ENCODE measurements around the gene COQ9. TPM values are rescaled to one million over a fixed set of nuclear protein-coding genes. Genes with fewer than 3 reads are reported as not detected.

The COQ9 gene
- total RNA-seq, 1 experiment from 2014 or later = 46.9 TPM

DNA sequence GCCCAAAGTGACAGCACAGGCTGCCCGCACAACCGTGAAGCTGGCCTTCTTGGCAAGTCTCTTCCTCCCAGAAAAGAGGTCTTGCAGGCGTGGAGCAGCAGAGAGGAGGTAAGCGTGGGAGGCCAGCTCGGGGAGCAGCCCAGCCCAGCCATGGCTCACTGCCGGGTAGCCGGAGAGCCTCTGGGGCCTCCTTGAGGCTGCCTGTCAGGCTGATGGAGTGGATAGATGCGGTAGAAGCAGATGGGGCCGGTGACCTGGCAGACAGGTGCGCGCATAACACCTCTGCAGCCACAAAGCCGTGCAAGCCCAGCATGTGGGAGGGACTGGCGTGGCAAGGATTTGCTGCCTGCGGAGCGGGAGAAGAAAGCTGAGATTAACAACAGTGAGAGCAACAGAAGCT, 56.1 kb downstream of the COQ9 start:
- no peaks in the 10 kb centered on the region for H3K27me3 ChIP-seq (ENCODE audit: low read length)
- no peak for DNase-seq
- no peaks in the 10 kb centered on the region for H4K20me1 ChIP-seq (ENCODE audit: insufficient read depth, low read depth, low read length)
- H2AFZ ChIP-seq (ENCODE audit: low read length) = no peak overlapping the region
- H3K4me2 ChIP-seq (ENCODE audit: low read depth, low read length, poor library complexity, severe bottlenecking) = no peak overlapping the region
- no peaks in the 10 kb centered on the region for H3K9me2 ChIP-seq (replicated peaks; ENCODE audit: insufficient read depth, low read length)
- no peaks in the 10 kb centered on the region for H3K79me2 ChIP-seq (ENCODE audit: low read length)
- no peaks in the 10 kb centered on the region for H3K36me3 ChIP-seq (ENCODE audit: insufficient read depth, low read length)
- H3K9me3 ChIP-seq (ENCODE audit: low read length) = no peaks in the 10 kb centered on the region
- H3K27ac ChIP-seq (ENCODE audit: low read length) = no peak overlapping the region
- H3K9ac ChIP-seq (ENCODE audit: low read length) = no peak overlapping the region
- no peak overlapping the region for H3K4me3 ChIP-seq (ENCODE audit: low read length)
- no peaks in the 10 kb centered on the region for H3K4me1 ChIP-seq (ENCODE audit: low read length)

DNA sequence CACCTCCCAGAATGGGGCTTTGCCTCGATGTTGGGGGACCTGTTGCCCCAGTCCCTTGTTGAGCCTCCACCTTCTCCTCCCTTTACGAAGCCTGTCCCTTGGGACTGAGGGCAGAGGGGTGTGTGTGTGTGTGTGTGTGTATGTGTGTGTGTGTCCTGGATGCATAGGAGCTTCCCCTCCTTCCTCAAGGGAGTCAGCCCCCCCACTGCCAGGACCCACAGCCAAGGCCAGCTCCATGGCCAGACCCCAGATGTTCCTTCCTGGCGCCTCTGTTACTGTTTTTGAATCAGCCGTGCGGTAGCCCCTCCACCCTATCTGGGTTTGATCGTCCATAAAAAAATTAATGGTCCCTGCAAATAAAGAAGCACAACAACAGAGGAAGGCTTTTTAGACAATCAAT, 56.7 kb downstream of the COQ9 start:
- Histone ChIP-seq H2AFZ (ENCODE audit: low read length) (no peak overlapping the region), H3K9ac (ENCODE audit: low read length) (no peak overlapping the region), H3K4me2 (ENCODE audit: low read depth, low read length, poor library complexity, severe bottlenecking) (no peak overlapping the region), H4K20me1 (ENCODE audit: insufficient read depth, low read depth, low read length) (no peaks in the 10 kb centered on the region), H3K9me3 (ENCODE audit: low read length) (no peaks in the 10 kb centered on the region), H3K36me3 (ENCODE audit: insufficient read depth, low read length) (no peaks in the 10 kb centered on the region), H3K27ac (ENCODE audit: low read length) (no peak overlapping the region), H3K27me3 (ENCODE audit: low read length) (no peaks in the 10 kb centered on the region), H3K79me2 (ENCODE audit: low read length) (no peaks in the 10 kb centered on the region), H3K4me3 (ENCODE audit: low read length) (no peak overlapping the region), H3K4me1 (ENCODE audit: low read length) (no peaks in the 10 kb centered on the region), H3K9me2 (replicated peaks; ENCODE audit: insufficient read depth, low read length) (no peaks in the 10 kb centered on the region)
- no peak for DNase-seq

- H2AFZ ChIP-seq (ENCODE audit: low read length) = no peak overlapping the region
- no peak for DNase-seq
- H3K9me3 ChIP-seq (ENCODE audit: low read length) = no peaks in the 10 kb centered on the region
- H3K4me2 ChIP-seq (ENCODE audit: low read depth, low read length, poor library complexity, severe bottlenecking) = no peak overlapping the region
- no peaks in the 10 kb centered on the region for H3K79me2 ChIP-seq (ENCODE audit: low read length)
- H3K4me1 ChIP-seq (ENCODE audit: low read length) = no peaks in the 10 kb centered on the region
- H3K27me3 ChIP-seq (ENCODE audit: low read length) = no peaks in the 10 kb centered on the region
- no peak overlapping the region for H3K4me3 ChIP-seq (ENCODE audit: low read length)
- no peaks in the 10 kb centered on the region for H3K9me2 ChIP-seq (replicated peaks; ENCODE audit: insufficient read depth, low read length)
- no peaks in the 10 kb centered on the region for H4K20me1 ChIP-seq (ENCODE audit: insufficient read depth, low read depth, low read length)
- no peaks in the 10 kb centered on the region for H3K36me3 ChIP-seq (ENCODE audit: insufficient read depth, low read length)
- H3K27ac ChIP-seq (ENCODE audit: low read length) = no peak overlapping the region
- H3K9ac ChIP-seq (ENCODE audit: low read length) = no peak overlapping the region
Measured at GRCh38 chr16:57504491-57504890, 57.2 kb downstream of the COQ9 start.

DNA sequence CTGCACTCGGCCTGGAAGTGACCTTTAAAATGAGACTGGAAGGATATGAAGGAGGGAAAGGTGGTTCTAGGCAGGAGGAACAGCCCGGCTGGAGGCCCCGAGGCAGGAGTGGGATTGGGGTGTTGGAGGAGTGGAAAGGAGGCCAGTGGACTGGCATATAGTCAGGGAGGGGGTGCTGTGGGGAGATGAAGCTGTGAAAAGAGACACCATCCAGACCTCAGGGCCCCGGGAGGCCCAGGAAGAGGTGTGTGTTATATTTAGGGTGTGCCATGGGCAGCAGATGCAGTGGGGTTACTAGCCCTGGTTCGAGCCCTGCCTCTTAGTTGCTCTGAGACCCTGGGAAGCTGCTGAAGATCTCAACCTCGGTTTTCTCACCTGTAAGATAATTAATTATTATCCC, 57.9 kb downstream of the COQ9 start:
- no peak overlapping the region for H3K9ac ChIP-seq (ENCODE audit: low read length)
- no peaks in the 10 kb centered on the region for H4K20me1 ChIP-seq (ENCODE audit: insufficient read depth, low read depth, low read length)
- H3K4me1 ChIP-seq (ENCODE audit: low read length) = no peaks in the 10 kb centered on the region
- H3K4me2 ChIP-seq (ENCODE audit: low read depth, low read length, poor library complexity, severe bottlenecking) = no peak overlapping the region
- H3K27me3 ChIP-seq (ENCODE audit: low read length) = no peaks in the 10 kb centered on the region
- no peaks in the 10 kb centered on the region for H3K36me3 ChIP-seq (ENCODE audit: insufficient read depth, low read length)
- H3K9me3 ChIP-seq (ENCODE audit: low read length) = no peaks in the 10 kb centered on the region
- DNase-seq = no peak
- no peak overlapping the region for H2AFZ ChIP-seq (ENCODE audit: low read length)
- H3K79me2 ChIP-seq (ENCODE audit: low read length) = no peaks in the 10 kb centered on the region
- H3K27ac ChIP-seq (ENCODE audit: low read length) = no peak overlapping the region
- no peaks in the 10 kb centered on the region for H3K9me2 ChIP-seq (replicated peaks; ENCODE audit: insufficient read depth, low read length)
- no peak overlapping the region for H3K4me3 ChIP-seq (ENCODE audit: low read length)

DNA sequence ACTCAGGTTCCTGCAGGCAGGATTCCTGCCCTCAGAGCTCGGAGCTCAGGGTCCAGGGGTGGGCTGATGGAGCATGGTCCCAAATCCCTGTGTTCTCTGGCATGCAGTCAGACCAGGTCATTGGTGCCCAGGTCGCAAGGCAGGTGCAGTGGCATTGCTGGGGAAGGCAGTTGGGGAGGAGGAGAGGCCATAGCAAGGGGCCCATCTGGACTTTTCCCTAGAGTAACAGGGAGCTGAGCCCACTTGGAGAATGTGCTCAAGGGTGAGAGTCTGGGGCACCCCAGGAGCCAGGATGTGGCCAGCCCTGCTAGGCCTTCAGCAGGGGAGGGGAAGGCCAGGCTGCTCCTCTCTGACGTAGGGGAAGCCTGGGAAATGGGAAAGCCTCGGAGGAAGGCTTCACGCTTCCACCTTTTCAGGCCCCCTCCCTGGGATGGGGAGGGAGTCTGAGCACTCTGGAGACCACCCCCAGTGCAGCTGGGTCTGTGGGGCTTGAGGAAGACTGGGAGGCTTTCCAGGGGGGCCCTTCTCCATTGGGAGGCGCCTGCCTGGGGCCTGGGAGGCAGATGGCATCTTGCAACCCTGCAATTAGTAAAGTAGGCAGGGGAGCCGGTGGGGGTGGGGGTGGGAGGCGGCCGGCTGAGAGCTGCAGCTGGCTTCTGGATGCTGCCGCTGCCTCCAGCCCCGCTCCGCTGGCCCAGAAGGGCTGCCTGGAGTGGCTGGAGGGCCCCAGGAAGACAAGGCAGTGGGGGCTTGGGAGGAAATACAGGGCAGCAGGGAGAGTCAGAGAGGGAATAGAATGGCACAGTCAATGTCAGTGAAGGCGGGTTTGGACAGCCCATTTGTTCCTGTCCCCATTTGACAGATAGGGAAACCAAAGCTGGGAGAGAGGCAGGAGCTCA, 60.1 kb downstream of the COQ9 start:
- Histone ChIP-seq H2AFZ (ENCODE audit: low read length) (no peak overlapping the region), H3K4me3 (ENCODE audit: low read length) (no peak overlapping the region), H3K9me2 (replicated peaks; ENCODE audit: insufficient read depth, low read length) (no peaks in the 10 kb centered on the region), H3K9ac (ENCODE audit: low read length) (no peak overlapping the region), H3K36me3 (ENCODE audit: insufficient read depth, low read length) (no peaks in the 10 kb centered on the region), H4K20me1 (ENCODE audit: insufficient read depth, low read depth, low read length) (no peaks in the 10 kb centered on the region), H3K79me2 (ENCODE audit: low read length) (no peaks in the 10 kb centered on the region), H3K27ac (ENCODE audit: low read length) (no peak overlapping the region), H3K27me3 (ENCODE audit: low read length) (no peaks in the 10 kb centered on the region), H3K9me3 (ENCODE audit: low read length) (no peaks in the 10 kb centered on the region), H3K4me2 (ENCODE audit: low read depth, low read length, poor library complexity, severe bottlenecking) (no peak overlapping the region), H3K4me1 (ENCODE audit: low read length) (no peaks in the 10 kb centered on the region)
- no peak for DNase-seq

GRCh38 chr16:57508035-57508425, 60.8 kb downstream of the COQ9 start:
- no peak for DNase-seq
- no peaks in the 10 kb centered on the region for H3K4me1 ChIP-seq (ENCODE audit: low read length)

GRCh38 chr16:57509231-57509923, 62.1 kb downstream of the COQ9 start:
- no peak overlapping the region for H2AFZ ChIP-seq (ENCODE audit: low read length)
- no peak for DNase-seq
- no peak overlapping the region for H3K9ac ChIP-seq (ENCODE audit: low read length)

More at GRCh38 chr16:57508035-57508425, 60.8 kb downstream of the COQ9 start:
- no peaks in the 10 kb centered on the region for H4K20me1 ChIP-seq (ENCODE audit: insufficient read depth, low read depth, low read length)
- no peaks in the 10 kb centered on the region for H3K79me2 ChIP-seq (ENCODE audit: low read length)
- H3K4me3 ChIP-seq (ENCODE audit: low read length) = no peak overlapping the region
- H3K9ac ChIP-seq (ENCODE audit: low read length) = no peak overlapping the region
- no peaks in the 10 kb centered on the region for H3K36me3 ChIP-seq (ENCODE audit: insufficient read depth, low read length)
- H3K9me3 ChIP-seq (ENCODE audit: low read length) = no peaks in the 10 kb centered on the region
- no peak overlapping the region for H2AFZ ChIP-seq (ENCODE audit: low read length)
- H3K9me2 ChIP-seq (replicated peaks; ENCODE audit: insufficient read depth, low read length) = no peaks in the 10 kb centered on the region
- H3K27me3 ChIP-seq (ENCODE audit: low read length) = no peaks in the 10 kb centered on the region
- H3K27ac ChIP-seq (ENCODE audit: low read length) = no peak overlapping the region
- H3K4me2 ChIP-seq (ENCODE audit: low read depth, low read length, poor library complexity, severe bottlenecking) = no peak overlapping the region

GRCh38 chr16:57510016-57510871, 63.0 kb downstream of the COQ9 start:
- Histone ChIP-seq H2AFZ (ENCODE audit: low read length) (no peak overlapping the region), H3K4me2 (ENCODE audit: low read depth, low read length, poor library complexity, severe bottlenecking) (no peak overlapping the region), H3K4me1 (ENCODE audit: low read length) (no peaks in the 10 kb centered on the region), H3K9me3 (ENCODE audit: low read length) (no peaks in the 10 kb centered on the region), H3K27me3 (ENCODE audit: low read length) (no peaks in the 10 kb centered on the region), H3K27ac (ENCODE audit: low read length) (no peak overlapping the region), H3K79me2 (ENCODE audit: low read length) (no peaks in the 10 kb centered on the region), H3K36me3 (ENCODE audit: insufficient read depth, low read length) (no peaks in the 10 kb centered on the region), H3K9me2 (replicated peaks; ENCODE audit: insufficient read depth, low read length) (no peaks in the 10 kb centered on the region), H3K9ac (ENCODE audit: low read length) (no peak overlapping the region), H3K4me3 (ENCODE audit: low read length) (no peak overlapping the region), H4K20me1 (ENCODE audit: insufficient read depth, low read depth, low read length) (no peaks in the 10 kb centered on the region)
- DNase-seq = no peak

More at GRCh38 chr16:57509231-57509923, 62.1 kb downstream of the COQ9 start:
- Histone ChIP-seq H3K27me3 (ENCODE audit: low read length) (no peaks in the 10 kb centered on the region), H3K4me3 (ENCODE audit: low read length) (no peak overlapping the region), H4K20me1 (ENCODE audit: insufficient read depth, low read depth, low read length) (no peaks in the 10 kb centered on the region), H3K9me3 (ENCODE audit: low read length) (no peaks in the 10 kb centered on the region), H3K9me2 (replicated peaks; ENCODE audit: insufficient read depth, low read length) (no peaks in the 10 kb centered on the region), H3K36me3 (ENCODE audit: insufficient read depth, low read length) (no peaks in the 10 kb centered on the region), H3K79me2 (ENCODE audit: low read length) (no peaks in the 10 kb centered on the region), H3K4me2 (ENCODE audit: low read depth, low read length, poor library complexity, severe bottlenecking) (no peak overlapping the region), H3K4me1 (ENCODE audit: low read length) (no peaks in the 10 kb centered on the region), H3K27ac (ENCODE audit: low read length) (no peak overlapping the region)

Measured in Karpas-422 (cell line).